ENCODE data around the gene HEATR9.
A peak's percentile ranks its signal among the peaks of the same experiment; 100 is the strongest.

Gene HEATR9

GRCh38 chr17:35809855-35810461, 58.7 kb downstream of the HEATR9 start:
- Histone ChIP-seq H3K27me3 (ENCODE audit: control insufficient read depth, insufficient read depth, low read length) (no peaks in the 10 kb centered on the region), H3K4me1 (ENCODE audit: control insufficient read depth, insufficient read depth, low read length) (peaks cover 15% of the 10 kb centered on the region), H3K36me3 (ENCODE audit: control insufficient read depth, insufficient read depth, low read length) (no peaks in the 10 kb centered on the region), H3K9ac (ENCODE audit: low read length) (peak overlapping the region; percentile 81), H3K9me3 (ENCODE audit: control insufficient read depth, low read length) (no peaks in the 10 kb centered on the region), H3K4me3 (ENCODE audit: low read length) (peak overlapping the region; percentile 52)

- no peaks in the 10 kb centered on the region for H3K9me3 ChIP-seq (ENCODE audit: control insufficient read depth, low read length)
- H3K9ac ChIP-seq (ENCODE audit: low read length) = peak within 1 kb of the TSS; percentile 81
- H3K4me3 ChIP-seq (ENCODE audit: low read length) = peak within 1 kb of the TSS; percentile 52
- no peaks in the 10 kb centered on the region for H3K36me3 ChIP-seq (ENCODE audit: control insufficient read depth, insufficient read depth, low read length)
- H3K27me3 ChIP-seq (ENCODE audit: control insufficient read depth, insufficient read depth, low read length) = no peaks in the 10 kb centered on the region
- H3K4me1 ChIP-seq (ENCODE audit: control insufficient read depth, insufficient read depth, low read length) = peaks cover 15% of the 10 kb centered on the region
Observed at GRCh38 chr17:35808962-35809854, 59.5 kb downstream of the HEATR9 start, which contains the start of gene TAF15. Gene TAF15 (plus strand): TSS chr17:35809484. CDS start chr17:35809570, 86 bp downstream.

DNA sequence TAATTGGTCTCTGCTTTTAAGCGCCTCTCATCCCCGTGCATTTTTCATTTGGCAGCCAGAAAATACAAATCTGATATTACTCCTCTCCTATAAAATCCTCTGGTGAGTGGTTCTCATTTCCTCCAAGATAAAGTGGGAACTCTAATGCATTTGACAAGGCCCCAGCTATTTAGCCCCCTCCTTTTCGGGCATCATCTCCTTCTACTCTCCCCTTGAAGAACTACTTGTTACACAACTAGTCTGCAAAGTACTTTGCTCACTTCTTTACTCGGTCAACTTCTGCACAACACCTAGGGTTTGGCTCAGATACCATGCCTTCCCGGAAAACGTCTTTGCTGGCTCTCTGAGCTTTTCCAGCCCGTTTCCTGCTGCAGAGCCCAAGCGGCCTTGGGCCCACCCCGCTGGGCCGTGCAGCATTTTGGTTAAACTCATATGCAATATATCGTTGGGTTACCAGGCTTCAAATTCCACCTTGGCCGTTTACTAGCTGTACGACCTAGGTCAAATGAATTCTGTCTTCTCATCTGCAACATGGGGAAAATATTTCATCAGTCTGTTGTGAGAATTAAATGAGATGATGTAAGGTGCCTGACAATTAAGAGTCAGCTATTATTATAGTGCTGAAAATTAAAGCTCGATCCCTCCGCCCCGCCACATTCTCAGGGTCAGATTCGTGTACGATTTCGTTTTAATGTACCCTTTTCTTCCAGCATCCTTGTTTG, 60.3 kb downstream of the HEATR9 start:
- Histone ChIP-seq H3K4me1 (ENCODE audit: control insufficient read depth, insufficient read depth, low read length) (peaks cover 15% of the 10 kb centered on the region), H3K27me3 (ENCODE audit: control insufficient read depth, insufficient read depth, low read length) (no peaks in the 10 kb centered on the region), H3K36me3 (ENCODE audit: control insufficient read depth, insufficient read depth, low read length) (no peaks in the 10 kb centered on the region), H3K9ac (ENCODE audit: low read length) (peak overlapping the region; percentile 81), H3K9me3 (ENCODE audit: control insufficient read depth, low read length) (no peaks in the 10 kb centered on the region), H3K4me3 (ENCODE audit: low read length) (peak overlapping the region; percentile 48)

- H3K4me3 ChIP-seq (ENCODE audit: low read length) = no peak overlapping the region
- H3K4me1 ChIP-seq (ENCODE audit: control insufficient read depth, insufficient read depth, low read length) = peaks cover 15% of the 10 kb centered on the region
- no peak overlapping the region for H3K9ac ChIP-seq (ENCODE audit: low read length)
- no peaks in the 10 kb centered on the region for H3K9me3 ChIP-seq (ENCODE audit: control insufficient read depth, low read length)
- no peaks in the 10 kb centered on the region for H3K36me3 ChIP-seq (ENCODE audit: control insufficient read depth, insufficient read depth, low read length)
- no peaks in the 10 kb centered on the region for H3K27me3 ChIP-seq (ENCODE audit: control insufficient read depth, insufficient read depth, low read length)
Observed at GRCh38 chr17:35807371-35808144, 61.1 kb downstream of the HEATR9 start.
